ENCODE results near the gene MMP14. TPM values are rescaled to one million over a fixed set of nuclear protein-coding genes. Genes with fewer than 3 reads are reported as not detected.

Gene MMP14
- total RNA-seq, 1 experiment from 2014 or later = 94.4 TPM

Other genes starting within 250 kb of the MMP14 start
- 125 to 156 TPM (median 144 TPM) in 3 replicates for gene DAD1, start 247.4 kb upstream of the MMP14 start, total RNA-seq (2021)
- gene ABHD4, start 238.3 kb upstream of the MMP14 start, total RNA-seq (2021) = 33.5 to 36.1 TPM (median 33.9 TPM) in 3 replicates
- gene OR6J1, start 192.2 kb upstream of the MMP14 start, total RNA-seq (2021) = not detected in 3 replicates
- 133 to 138 TPM (median 135 TPM) in 3 replicates for gene OXA1L, start 69.9 kb upstream of the MMP14 start, total RNA-seq (2021)
- gene SLC7A7, start 21.1 kb upstream of the MMP14 start, total RNA-seq (2021) = 3.0 to 4.3 TPM (median 4.2 TPM) in 3 replicates
- 170 to 200 TPM (median 200 TPM) in 3 replicates for gene MRPL52, start 6.7 kb upstream of the MMP14 start, total RNA-seq (2021)
- gene LRP10, start 35.2 kb downstream of the MMP14 start, total RNA-seq (2021) = 18.4 to 24.0 TPM (median 19.0 TPM) in 3 replicates
- gene REM2, start 46.6 kb downstream of the MMP14 start, total RNA-seq (2021) = 1.1 to 1.5 TPM (median 1.5 TPM) in 3 replicates
- gene RBM23, start 82.6 kb downstream of the MMP14 start, total RNA-seq (2021) = 42.4 to 49.4 TPM (median 47.4 TPM) in 3 replicates
- 119 to 124 TPM (median 123 TPM) in 3 replicates for gene PRMT5, start 92.8 kb downstream of the MMP14 start, total RNA-seq (2021)
- gene HAUS4, start 120.5 kb downstream of the MMP14 start, total RNA-seq (2021) = 52.4 to 57.6 TPM (median 53.5 TPM) in 3 replicates
- 28.8 to 35.8 TPM (median 33.8 TPM) in 3 replicates for gene AJUBA, start 146.0 kb downstream of the MMP14 start, total RNA-seq (2021)
- gene C14orf93, start 173.6 kb downstream of the MMP14 start, total RNA-seq (2021) = 8.1 to 12.8 TPM (median 11.9 TPM) in 3 replicates
- gene PSMB5, start 198.3 kb downstream of the MMP14 start, total RNA-seq (2021) = 200 to 224 TPM (median 203 TPM) in 3 replicates
- gene PSMB11, start 205.6 kb downstream of the MMP14 start, total RNA-seq (2021) = not detected in 3 replicates
- gene CDH24, start 220.9 kb downstream of the MMP14 start, total RNA-seq (2021) = 17.9 to 18.8 TPM (median 18.8 TPM) in 3 replicates

Measured in WTC11 (cell line).